Hematopoietic multipotent progenitor cell treated with erythropoietin and hydrocortisone succinate and interleukin-3 and kit ligand, for 15 days (in vitro differentiated cells): ENCODE measurements around the gene IL24.

ENCODE experiments used
- DNase-seq: peaks from one replicate; pipeline ENCODE4 v3.0.0-alpha.2; 2015; ENCODE audit warnings: low spot score

The IL24 gene

DNA sequence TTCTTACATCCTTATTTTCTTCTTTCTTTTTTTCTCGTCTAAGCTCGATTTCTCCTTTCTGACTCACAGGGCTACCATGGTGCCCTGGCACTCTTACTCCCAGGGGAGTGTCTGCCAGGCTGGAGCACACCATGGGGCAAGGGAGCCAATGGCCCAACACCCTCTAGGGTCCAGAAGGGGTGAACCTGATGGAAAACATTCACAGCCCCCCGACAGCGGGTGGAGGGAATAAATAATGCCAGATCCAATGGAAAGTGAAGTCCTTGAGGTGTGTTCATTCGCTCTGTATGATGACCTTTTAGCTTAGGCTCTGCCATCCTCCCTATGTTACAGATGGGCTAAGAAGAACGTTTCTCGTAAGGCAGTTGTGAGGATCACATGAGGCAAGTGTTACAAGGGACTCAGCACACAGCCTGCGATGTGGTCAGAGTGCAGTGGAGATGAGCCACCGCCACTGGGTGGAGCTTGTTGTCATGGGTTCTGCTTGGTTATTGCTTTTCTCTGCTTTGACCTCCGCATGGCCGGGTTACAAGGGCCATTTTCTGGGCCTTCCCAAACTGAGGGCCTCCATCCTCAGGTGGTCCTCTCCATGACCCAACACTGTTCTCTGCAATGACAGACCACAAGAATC is 28.0 kb downstream of the IL24 start:
- DNase-seq: no peak

DNA sequence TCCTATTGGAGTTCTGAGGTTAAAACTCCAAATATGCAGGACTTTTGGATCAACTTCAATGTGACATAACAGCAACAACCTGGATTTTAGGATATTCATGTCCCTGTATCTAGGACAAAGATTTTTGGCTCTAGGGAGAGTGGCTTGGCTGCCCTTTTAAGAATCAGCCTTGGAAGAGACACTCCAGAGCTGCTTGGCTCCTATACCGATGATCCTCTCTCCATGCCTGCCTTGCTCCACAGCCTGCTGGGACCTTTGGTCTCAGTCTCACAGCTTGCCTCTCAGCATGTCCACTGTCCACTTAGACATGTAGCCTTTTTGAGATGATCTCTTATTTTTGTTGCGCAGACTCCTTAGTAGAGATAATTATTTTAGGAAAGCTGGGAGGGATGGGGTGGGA is 29.0 kb downstream of the IL24 start:
- no peak for DNase-seq

DNA sequence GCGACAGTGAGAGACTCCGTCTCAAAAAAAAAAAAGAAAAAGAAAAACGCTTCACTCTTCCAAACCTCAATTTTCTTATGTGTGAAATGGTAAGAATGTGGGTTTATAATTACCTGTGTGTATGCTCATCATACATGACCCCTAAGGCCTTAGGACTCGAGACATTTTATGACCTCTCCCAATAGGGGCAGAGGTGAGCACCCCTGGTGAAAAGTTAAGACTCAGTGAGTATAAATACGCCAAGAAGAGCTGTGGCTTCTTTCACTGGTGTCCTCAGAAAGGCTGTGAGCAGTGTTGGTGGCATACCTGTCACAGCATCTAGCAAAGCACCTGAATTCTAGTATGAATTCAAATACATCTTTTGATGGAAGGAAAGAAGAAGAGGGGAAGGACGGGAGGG is 32.3 kb downstream of the IL24 start:
- DNase-seq: no peak

DNA sequence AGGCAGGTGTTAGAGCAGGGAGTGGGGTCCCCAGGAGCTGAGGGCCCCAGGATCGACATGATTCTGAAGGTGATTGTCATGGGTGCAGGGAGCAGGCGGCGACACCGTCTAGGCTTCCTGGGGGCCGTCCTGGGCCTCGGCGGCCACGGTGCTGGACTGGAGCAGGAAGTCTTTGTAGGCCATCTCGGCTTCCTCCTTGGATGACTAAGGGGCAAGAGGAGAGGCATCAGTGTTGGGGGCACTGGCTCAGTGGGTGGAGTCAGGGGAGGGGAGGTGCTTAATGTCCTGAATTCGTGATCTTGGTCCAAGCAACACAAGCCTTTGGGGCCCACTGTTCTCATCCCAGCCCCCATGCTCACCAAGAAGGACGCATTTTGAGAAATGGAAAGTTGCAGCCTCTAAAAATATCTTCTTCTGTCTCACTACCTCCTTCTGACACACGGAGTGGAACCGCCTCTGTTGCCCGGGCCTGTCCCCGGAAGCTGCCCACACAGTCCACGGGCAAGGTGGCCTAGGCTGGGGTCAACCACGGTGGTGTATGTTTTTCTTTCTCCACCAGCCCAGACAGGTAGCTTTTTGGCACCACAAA is 33.1 kb downstream of the IL24 start:
- no peak for DNase-seq

DNA sequence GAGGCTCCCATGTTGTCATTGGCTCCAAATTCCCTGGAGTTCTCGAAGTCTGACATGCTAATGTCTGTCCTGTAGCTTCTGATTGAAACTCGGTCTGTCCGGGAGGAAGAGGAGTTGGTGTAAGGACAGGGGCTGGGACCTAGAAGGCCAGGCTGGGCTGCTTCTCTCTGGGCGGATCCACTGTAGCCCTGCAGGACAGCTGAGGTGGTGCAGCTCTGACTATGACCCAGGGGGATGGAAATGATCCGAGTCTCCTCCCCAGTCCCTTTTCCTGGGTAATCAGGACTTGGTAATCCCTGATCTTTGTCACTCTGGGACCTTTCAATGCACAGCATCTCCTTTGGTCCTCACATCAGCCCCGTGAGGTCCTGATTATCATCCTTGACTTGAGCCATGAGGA is 34.5 kb downstream of the IL24 start:
- DNase-seq: no peak

DNA sequence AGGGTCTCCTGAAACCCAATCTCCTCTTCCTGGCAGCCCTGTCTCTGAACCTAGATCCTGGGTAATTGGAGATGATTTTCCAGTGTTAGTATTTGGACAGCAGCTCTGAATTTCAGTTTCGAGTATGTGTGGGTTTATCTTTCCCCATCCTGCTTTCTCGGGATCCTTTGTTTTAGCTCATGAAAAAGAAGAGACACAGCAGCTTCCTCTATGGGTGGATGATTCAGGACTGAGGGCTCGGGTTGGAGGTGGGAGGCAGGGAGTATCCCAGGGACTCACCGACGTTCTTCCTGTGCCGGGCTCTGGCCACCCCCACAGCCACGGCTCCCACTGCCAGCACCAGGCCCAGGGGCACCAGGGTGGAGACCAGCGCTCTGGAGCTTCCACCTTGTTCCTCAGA is 34.9 kb downstream of the IL24 start:
- DNase-seq: no peak

DNA sequence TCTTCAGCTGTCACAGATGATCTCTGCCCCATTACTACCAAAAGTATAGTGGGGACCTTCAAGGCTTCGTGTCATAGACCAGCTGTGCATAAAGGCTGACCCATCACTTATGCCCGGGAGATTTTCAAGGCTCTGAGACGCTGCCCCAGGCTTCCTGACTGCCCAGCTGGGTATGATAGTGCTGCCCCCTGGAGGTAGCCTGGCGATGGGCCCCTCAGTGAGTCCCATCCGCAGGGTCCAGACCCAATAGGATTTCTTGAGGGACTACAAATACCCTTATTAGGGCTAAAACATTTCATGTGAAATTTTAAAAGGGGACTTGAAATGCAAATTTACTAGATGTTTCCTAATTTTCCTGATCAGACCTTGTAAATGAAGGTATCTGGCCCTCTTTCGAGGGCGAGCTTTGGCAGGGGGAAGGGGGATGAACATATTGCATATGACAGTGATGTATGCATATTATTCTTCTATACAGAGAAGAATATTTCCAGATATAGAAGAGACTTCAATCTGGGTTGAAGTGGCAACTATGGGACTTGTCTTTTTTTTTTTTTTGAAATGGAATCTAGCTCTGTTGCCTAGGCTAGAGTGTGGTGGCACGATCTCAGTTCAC is 36.2 kb downstream of the IL24 start:
- peak; percentile 49 for DNase-seq

DNA sequence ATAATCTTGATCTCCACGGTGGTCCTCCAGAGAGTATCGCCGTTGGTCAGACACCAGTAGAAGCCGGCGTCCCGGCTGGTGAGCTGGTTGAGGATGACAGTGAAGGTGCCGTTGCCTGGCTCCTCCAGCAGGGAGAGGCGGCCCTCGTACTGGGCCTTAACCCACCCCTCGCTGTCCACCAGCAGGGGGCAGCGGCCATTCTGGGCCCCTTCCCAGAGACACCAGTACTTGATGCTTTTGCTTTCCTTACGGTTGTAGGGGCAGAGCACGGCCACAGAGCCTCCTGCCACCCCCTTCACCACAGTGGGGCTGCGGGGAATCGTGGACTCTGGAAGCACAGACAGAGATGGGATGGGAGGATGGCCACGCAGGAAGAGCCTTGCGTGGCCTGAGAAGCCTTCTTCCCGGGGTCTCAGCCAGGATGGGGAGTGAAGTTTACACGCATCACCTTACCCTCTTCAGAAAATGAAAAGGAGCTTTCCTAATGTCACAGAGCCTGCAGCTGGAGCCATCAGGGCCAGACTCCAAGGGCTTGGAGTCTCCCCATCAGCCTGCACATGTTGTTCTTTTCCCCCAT is 38.3 kb downstream of the IL24 start:
- DNase-seq: peak; percentile 60

DNA sequence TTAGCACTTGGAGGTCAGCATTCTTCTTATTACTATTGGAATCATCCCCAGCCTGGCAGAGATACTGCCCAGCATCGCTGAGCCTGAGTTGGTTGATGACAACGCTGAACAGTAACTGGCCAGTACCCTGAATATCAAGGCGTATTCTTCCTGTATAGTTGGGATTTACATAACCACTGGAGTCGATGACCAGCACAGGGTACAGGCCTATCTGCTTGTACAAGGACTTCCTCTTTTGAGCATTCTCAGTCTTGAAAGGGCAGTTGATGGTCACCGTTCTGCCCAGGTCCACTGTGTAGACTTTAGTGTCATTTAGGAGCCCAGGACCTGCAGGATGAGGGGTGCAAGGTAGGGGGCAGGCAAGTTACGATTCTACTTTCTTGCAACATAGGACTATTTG is 40.2 kb downstream of the IL24 start:
- DNase-seq: no peak

DNA sequence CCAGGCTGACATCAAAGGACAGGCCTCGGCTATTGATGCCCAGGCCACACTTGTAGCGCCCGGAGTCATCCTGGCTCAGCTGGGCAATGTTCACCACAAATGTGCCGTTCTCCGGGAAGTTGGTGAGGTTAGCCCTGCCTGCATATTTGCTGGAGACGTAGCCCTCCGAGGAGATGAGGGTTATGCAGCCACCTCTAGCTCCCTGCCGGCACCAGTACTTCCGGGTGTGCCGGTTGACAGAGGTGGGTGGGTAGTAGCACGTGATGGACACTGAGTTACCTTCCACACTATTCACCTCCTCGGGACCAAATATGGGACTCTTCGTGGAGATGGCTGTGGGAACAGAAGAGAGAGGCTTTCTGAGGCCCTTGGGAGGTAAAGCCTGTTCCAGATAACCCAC is 41.9 kb downstream of the IL24 start:
- no peak for DNase-seq

DNA sequence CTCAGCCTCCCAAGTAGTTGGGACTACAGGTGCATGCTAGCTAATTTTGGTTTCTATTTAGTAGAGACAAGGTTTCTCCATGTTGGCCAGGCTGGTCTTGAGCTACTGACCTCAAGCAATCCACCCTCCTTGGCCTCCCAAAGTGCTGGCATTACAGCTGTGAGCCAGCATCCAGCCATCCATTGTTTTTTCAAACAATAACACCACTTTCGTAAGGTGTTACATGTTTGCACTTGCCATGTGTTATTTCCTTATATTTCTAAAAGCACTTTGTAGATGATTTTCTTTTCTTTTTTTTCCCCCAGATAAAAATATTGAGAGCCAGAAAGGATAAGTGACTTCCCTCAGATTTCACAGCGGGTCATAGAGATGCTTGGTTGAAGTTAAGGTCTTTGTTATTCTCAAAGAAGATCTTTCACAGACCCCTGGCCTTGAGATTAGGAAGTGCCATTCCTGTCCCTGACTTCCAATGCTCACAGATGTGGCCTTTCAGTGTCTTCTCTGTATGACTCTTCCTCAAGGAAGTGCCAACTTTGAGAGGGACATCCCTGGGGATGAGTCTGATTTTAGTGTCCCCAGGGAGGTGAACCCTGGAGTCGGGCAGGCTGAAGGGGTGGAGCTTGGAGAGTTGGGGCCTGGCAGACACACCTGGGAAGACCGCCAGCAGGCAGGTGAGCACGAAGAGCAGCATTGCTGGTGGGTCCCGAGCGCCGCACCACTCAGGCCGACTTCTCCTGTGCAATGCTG is 42.8 kb downstream of the IL24 start:
- no peak for DNase-seq

DNA sequence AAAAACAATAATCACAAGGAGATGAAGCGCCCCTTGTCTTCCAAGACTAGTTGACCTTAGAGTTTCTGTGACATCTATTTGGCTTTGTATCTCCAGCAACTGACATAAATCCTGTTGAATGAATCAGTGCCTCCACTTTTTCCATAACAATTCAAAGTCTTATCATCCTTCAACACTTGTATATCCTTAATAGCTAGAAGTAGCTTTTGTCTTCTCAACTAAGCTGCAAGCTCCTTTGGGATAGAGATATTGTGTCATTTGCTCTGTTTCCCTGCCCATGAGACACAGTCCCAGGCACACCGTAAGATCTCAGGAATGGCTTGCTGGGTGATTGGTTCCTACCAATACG is 43.3 kb downstream of the IL24 start:
- no peak for DNase-seq

DNA sequence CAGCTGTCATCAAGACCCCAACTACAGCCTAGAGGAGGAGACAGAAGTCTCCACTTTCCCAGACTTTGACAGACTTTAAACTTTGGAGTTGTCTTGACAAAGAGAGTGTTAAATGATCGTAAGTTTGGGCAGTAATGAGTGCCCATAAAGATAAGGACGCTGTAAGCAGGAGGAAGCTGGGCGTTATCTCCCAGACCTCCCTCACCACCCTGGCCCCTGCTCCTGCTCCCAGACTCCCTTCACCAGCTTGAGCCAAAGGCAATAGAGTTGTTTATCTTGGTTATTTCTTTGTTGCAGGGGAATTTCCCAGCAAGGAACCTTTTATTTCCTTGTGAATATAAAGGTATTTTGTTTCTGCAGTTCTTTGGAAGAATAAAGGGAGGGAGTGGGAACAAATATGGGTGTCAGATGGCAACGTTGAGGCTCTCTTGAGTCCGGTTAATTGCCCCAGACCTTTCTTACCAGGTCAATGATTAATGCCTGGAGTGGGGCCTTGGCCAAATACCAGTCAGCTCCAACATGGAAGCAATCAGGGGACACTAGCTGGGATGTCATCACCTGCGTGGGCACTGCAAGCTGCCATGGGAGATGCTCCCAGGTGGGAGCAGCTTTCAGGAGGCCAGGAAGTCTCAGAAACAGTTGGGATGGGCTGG is 44.6 kb downstream of the IL24 start:
- peak; percentile 52 for DNase-seq

DNA sequence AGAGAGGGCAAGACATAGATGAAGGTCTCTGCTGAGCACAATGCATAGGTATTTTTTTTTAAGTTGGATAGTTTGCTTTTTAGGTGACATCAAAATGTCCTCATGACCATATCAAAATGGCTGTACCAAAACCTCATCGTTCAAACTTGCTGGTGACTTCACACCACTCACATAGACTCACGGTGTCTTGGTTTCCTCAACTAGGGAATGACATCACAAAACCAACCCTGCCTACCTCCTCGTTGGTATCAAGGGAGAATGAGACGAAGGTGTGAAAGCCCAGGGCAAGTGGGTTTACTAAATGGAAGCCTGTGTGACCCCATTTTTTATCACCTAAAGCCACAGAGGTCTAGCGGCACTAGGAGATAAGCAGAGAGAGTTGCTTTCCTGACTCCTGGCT is 47.5 kb downstream of the IL24 start:
- DNase-seq: no peak

DNA sequence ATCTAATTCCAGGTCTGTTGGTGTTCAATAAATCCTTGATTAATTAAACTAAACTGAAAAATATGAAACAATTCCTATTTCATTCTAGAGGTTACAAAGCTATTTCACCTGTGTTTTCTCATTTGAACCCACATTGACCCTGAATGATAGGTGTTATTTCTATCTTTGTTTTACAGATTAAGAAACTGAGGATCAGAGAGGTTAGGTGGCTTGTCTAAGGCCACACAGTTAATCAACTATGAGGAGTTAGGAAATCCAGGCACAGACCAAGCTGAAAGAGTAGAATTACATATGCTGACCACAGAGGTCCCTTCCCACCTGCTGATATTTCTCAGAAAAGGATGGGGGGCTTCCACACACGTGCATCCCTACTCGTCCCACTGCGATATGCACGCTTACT is 48.5 kb downstream of the IL24 start:
- DNase-seq: no peak

DNA sequence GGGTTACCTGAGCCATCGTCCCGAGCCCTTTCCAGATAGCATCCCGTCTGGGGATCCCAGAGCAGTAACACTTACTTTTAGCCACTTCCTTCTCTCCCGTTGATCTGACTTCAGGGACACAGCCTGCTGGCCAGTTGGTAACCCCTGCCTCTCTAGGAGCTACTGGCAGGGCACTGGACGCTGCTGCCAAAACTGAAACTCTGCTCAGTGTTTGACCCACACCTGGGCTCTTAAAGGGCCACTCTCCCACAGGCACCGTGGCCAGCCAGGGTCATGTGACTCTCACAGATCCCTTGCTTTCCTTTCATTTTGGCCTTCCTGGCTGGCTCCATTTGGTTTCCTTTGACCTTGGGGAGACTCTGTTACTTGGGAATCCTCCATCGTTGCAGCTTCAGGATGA is 49.0 kb downstream of the IL24 start, which contains the start of gene PIGR:
PIGR (minus strand) TSS at position 206 of the 400 bp plus-strand sequence. CDS start 5,935 bp downstream, outside the sequence.
- DNase-seq: no peak

DNA sequence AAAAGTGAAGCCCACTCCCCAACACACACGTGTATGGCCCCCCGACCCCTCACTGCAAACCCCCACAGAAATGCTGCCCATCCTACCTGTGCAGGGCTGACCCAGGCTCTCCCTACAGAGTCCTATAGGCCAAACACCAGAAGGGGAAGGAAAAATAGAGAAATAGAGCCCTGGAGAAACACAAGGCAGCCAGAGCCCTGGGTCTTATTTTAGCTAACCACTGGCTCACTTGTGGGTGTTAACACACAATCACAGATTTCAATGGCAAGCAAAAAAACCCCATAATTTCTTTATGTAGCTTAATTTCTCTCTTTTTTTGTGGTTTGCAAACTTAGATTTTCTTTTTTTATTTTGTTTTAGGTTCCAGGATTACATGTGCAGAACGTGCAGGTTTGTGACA is 50.0 kb downstream of the IL24 start:
- DNase-seq: no peak

DNA sequence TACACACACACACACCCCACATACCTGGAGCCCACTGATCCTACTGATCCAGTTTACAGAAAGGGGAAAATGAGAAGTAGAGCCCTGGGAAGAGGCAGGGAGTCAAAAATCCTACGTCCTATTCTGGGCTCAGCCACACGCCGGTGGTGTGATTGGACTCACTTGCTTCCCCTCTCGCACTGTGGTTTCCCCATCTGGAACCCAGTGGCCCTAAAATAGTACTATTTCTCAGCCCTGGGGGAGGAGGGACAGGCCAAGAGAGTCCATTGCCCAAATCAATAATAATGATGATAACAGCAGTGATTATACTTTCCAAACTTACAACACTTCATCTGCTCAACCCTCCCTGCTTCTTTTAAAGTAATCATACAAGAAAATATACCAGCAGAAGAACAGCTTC is 52.0 kb downstream of the IL24 start:
- DNase-seq: no peak

DNA sequence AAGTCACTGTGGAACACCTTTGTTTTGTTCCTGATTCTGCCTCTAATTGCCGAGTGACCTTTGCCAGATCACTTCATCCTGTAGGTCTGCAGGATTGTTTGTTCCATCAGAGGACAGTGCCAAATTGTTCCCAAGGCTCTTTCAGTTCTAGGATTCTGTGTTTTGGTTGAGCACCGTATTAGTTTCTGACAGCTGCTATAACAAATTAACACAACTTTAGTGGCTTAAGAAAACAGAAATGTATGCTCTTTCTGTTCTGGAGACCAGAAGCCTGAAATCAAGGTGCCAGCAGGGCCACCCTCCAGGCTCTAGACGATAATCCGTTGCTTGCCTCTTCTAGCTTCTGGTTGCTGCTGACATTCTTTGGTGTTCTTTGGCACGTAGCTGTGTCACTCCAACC is 52.4 kb downstream of the IL24 start:
- DNase-seq: no peak

DNA sequence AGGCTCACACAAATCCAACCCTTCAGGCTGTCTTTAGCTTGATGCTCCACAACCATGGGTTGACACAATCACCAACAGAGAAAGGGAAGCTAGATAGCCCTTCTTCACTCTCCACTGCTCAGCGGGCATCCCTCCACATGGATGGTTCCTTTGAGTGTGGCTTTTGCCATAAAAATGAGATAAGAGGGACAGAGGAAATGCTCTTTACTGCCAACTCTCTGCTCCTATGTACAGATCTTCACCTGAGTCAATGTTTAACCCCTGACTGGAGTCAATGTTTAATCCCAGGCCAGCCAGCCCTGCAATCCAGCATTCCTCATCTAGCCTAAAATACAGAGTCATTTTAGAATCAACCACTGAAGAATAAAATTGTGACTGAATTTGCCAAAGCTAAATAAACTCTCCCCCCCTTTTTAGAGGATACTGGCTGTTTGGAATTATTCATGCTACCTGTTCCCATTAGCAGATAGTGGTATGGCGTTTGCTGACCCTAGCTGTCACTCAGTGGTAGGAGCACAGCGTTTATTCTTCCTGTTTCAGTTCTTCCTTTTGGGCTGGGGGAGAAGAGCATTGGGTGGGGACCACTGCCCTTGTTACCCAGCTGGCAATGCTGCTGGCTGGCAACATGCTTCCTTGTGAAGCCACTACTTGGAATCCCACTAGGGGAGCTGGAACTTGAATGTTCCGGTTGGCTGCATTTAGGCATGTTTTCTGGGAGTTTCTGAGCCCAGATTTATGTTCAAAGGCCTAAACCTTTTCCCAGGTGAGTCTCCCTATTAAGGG is 54.3 kb downstream of the IL24 start:
- no peak for DNase-seq

DNA sequence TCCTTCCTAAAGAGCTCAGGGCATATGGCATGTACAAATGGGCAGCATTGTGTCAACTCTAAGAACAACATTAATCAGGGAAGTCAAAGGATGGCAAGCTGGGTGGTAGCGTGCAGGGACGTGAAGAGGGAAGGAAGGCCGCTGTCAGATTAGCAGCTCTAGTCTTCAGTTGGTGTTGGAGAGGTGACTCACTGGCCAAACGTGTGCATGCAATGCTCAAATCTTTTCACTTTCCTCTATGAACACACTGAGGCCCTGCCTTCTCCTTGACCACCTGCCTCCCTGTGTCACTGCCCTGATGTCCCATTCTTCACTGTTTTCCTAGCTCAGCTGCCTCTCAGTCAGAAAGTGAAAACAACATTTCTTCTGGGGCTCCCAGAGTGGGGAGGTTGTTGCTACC is 54.9 kb downstream of the IL24 start:
- DNase-seq: no peak

DNA sequence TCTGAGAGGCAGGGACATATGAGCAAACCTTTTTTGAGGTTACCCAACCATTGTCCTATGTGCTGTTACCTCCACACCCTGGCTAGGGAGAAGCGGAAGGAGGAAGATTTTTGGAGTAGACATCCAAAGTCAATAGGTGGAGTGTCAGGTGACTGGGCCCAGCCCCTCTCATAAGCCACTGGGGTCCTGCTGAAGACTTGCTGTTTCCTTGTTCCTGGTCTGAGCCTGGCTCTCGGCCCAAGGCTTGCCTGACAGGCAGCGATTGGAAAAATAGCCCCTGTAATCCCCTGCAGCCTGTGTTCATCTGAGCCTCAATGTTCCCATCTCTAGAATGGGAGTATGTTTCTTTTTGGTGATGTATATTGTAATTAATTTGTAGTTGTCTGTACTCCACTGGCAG is 55.9 kb downstream of the IL24 start:
- no peak for DNase-seq
